ENCODE measurements around the gene STK39. TPM values are rescaled to one million over a fixed set of nuclear protein-coding genes. Genes with fewer than 3 reads are reported as not detected.

The STK39 gene
- polyA plus RNA-seq, 3 donors = 33.3 to 34.8 (median 34.6) TPM

- no peak for DNase-seq (ENCODE audit: low read depth in 3 of 3, low spot score in 2 of 3)
These were observed 36.4 kb downstream of the STK39 start for GRCh38 chr2:168210895-168211570.

DNA sequence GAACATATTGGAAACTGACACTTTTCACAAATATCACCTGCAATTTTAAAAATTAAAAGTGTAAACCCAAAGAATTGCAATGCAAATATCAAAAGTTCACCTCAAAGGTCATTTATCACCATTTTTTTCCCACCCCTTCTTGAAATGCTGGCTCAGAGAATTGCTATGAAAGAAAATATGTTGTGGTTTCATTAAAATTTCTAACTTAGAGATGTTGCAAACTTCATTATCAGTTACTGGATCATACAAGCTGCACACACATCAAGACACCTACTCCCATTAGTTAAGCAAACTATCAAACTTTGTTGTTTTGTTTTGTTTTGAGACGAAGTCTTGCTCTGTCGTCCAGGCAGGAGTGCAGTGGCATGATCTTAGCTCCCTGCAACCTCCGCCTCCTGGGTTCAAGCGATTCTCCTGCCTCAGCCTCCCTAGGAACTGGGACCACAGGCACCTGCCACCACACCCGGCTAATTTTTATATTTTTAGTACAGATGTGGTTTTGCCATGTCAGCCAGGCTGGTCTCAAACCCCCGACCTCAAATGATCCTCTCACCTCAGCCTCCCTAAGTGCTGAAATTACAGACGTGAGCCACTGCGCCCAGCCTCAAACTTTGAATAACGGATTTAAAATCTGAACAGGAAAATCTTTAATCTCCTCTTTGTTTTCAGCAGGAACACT is 37.0 kb downstream of the STK39 start:
- no peak for DNase-seq (ENCODE audit: low read depth in 3 of 3, low spot score in 2 of 3)

GRCh38 chr2:168208652-168209051 is 38.7 kb downstream of the STK39 start:
- DNase-seq (ENCODE audit: low read depth in 3 of 3, low spot score in 2 of 3) = no peak

GRCh38 chr2:168207851-168208250 is 39.5 kb downstream of the STK39 start:
- DNase-seq (ENCODE audit: low read depth in 3 of 3, low spot score in 2 of 3) = no peak

DNA sequence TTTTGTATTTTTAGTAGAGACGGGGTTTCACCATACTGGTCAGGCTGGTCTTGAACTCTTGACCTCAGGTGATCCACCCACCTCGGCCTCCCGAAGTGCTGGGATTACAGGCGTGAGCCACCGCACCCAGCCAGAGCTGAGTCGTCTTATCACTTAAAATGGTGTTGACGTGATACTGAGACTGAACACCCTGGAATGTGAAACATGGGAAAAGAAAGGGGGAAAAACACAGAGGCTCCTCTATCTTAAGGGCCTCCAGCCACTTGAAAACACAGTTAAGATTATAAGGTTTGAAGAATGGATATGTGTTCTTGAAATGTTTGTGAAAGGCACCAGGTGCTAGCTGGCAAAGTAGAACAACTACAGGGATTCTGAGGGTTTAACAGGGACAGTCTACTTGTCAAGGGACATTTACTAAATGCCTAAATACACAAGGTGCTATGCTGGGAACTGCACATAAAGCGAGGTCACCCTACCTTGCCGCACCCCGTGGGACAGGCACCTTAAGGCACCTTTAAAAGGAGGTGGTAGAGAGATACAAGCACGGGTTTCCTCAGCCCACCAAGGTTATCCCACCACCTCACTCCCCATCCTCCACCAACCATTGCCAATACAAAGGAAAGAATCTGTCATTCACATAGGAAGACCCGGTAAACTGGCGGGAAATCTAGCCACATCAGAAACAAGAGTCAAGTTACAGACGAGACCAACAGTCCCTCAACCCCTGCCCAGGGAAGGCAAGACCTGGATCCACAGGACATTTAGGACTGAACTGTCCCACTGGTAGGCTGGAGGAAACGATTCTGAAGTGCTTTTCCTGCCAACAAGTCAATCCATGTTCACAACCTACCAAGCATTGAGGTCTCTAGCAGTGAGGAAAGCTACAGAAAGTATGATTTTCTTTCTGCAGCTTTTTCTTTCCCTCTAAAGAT is 43.4 kb downstream of the STK39 start:
- DNase-seq (ENCODE audit: low read depth in 3 of 3, low spot score in 2 of 3) = no peak

- DNase-seq (ENCODE audit: low read depth in 3 of 3, low spot score in 2 of 3) = no peak
These were observed 45.7 kb downstream of the STK39 start for GRCh38 chr2:168201584-168202116.

- DNase-seq (ENCODE audit: low read depth in 3 of 3, low spot score in 2 of 3) = no peak
These were observed 46.3 kb downstream of the STK39 start for GRCh38 chr2:168200930-168201583.

GRCh38 chr2:168198476-168199207 is 48.8 kb downstream of the STK39 start:
- no peak for DNase-seq (ENCODE audit: low read depth in 3 of 3, low spot score in 2 of 3)

DNA sequence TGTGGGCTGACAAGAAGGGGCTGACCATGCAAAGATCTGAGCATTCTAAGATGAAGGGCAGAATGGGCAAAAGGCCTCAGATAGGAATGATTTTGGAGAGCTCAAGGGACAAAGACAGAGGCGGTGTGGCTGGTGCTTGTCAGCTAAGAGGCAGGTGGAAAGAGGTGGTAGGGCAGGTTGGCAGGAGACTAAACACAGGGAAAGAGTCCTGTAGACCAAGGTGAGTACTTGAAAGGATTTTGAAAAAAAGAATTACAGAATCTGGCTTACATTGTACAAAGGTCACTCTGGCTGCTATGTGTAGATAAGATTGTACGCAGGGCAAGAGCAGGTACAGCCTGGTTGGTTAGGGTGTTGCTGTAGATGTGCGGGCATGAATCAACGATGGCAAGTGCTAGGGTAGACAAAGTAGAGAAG is 50.6 kb downstream of the STK39 start:
- DNase-seq (ENCODE audit: low read depth in 3 of 3, low spot score in 2 of 3) = no peak

- no peak for DNase-seq (ENCODE audit: low read depth in 3 of 3, low spot score in 2 of 3)
These were observed 52.4 kb downstream of the STK39 start for GRCh38 chr2:168194784-168195522.

GRCh38 chr2:168192839-168193616 is 54.4 kb downstream of the STK39 start:
- no peak for DNase-seq (ENCODE audit: low read depth in 3 of 3, low spot score in 2 of 3)

- no peak for DNase-seq (ENCODE audit: low read depth in 3 of 3, low spot score in 2 of 3)
These were observed 55.2 kb downstream of the STK39 start for GRCh38 chr2:168191955-168192785.

DNA sequence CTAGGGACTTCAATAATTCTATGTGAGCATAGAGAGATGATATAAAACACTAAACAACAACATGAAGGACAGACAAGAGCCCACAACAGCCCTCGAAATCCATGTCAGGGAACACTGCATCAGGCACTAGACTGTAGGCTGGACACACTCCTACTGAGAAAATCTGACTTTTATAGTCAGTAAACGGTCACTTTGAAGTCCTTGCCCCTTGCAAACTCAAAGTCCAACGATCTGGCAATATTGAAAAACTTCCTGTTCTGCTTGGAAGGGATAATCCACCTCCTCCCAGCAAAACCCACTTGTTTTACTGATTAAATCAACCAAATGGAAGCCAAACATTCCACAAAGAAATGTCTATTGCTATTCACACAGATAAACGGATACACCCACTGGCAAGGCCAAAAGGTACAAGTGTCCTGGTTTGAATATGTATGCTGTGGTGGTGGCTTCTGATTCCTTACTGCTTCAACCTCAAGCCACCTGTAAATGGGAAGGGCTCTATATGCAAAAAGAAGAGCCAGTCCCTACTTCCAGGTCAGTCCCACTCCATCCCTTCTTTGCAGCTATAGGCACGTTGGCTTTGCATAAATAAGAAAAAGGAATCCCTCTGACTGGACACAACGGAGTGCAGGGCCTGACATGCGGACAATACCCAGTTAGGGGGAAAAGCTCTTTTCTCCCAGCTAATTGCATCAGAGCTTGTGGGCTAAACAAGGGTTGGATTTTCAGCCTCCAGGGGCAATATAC is 56.6 kb downstream of the STK39 start:
- no peak for DNase-seq (ENCODE audit: low read depth in 3 of 3, low spot score in 2 of 3)

DNA sequence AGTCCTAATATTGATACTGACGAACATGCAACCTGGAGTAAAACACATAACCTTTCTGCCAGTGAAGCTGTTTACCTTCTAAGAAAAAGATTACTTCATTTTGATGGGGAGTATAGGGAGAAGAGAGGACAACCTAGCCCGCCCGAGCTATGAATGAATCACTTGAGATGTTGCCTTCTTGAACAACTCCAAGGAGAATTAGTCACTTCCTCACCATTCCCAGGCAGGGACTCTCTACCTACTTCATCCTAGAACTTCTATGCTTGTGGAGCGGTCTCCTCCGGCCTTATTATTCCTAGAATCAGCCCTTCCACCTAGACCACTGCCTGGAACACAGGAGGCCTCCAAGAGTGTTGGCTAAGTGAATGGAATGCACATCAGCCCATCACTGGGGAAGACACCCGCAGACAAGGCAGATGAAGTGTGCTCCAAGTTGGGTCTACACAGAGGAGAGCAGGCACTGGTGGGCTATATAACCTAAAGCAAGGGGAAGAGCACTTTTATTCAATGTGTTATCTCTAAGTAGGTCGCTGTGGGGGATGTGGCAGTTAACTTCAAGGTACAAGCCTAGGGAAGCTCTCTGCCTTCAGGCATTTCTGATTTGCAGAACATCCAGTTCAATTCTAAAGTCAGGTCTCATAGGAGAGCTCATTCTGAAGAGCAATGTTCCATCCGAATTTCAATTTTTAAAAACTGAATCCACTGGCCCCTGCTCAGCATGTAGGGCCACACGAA is 57.4 kb downstream of the STK39 start:
- no peak for DNase-seq (ENCODE audit: low read depth in 3 of 3, low spot score in 2 of 3)

GRCh38 chr2:168188002-168188401 is 59.4 kb downstream of the STK39 start:
- DNase-seq (ENCODE audit: low read depth in 3 of 3, low spot score in 2 of 3) = no peak

DNA sequence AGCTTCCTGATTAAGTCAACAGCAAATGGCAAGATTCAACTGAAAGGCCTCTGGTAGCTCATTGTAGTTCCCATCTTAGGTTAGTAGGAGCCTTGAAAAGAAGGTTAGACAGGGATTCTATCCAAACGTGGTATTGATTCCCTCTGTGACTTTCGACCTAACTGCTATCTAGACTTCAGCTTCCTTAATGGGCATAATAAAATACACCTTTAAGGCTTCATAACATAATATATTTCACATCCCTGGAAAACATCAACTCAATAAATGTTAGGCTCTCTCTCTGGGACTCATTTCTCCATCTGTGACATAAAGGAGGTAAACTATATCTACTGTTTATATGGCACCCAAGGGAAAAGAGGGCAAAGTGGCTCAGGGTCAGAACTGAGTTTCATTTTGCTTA is 60.9 kb downstream of the STK39 start:
- DNase-seq (ENCODE audit: low read depth in 3 of 3, low spot score in 2 of 3) = no peak

Data from right renal cortex interstitium (tissue), 3 donors.